DMS153 (cell line): Measurements from ENCODE around the gene EPB41L3.
"Not testable (repeated sequence)": the region's sequence is repeated elsewhere in the genome, so short reads cannot be mapped to it uniquely, and the experiment has no call there.

Source experiments
- DNase-seq: peaks from one replicate; lab custom pipeline; 2025; lab: John Stamatoyannopoulos, UW

EPB41L3 gene

GRCh38 chr18:5530629-5531178, 13.1 kb downstream of the EPB41L3 start:
- DNase-seq = no peak

GRCh38 chr18:5529471-5529870, 14.3 kb downstream of the EPB41L3 start:
- no peak for DNase-seq

GRCh38 chr18:5527603-5528002, 16.2 kb downstream of the EPB41L3 start:
- no peak for DNase-seq

DNA sequence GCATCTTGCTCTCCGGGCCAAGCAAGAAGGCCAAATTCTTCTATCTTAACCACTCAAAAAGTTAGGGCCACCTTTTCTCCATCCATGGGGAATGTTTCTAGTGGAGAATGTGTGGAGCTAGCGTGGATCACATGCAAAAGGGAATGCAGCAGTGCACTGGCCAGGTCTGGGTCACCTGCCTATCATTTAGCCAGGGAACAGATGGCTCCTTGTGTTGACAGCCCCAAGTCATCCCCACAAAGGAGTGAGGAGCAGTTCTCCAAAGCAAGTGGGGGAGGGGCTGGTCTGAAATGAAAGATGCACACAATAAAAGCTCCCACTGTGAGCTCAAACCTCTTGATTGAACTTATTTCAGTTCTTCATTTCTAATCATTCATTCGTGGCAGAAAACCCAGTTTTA, 19.1 kb downstream of the EPB41L3 start:
- DNase-seq = no peak

- no peak for DNase-seq
Observed at GRCh38 chr18:5521000-5521399, 22.8 kb downstream of the EPB41L3 start.

- no peak for DNase-seq
Observed at GRCh38 chr18:5520464-5520863, 23.3 kb downstream of the EPB41L3 start.

GRCh38 chr18:5519448-5520298, 24.1 kb downstream of the EPB41L3 start:
- no peak for DNase-seq

DNA sequence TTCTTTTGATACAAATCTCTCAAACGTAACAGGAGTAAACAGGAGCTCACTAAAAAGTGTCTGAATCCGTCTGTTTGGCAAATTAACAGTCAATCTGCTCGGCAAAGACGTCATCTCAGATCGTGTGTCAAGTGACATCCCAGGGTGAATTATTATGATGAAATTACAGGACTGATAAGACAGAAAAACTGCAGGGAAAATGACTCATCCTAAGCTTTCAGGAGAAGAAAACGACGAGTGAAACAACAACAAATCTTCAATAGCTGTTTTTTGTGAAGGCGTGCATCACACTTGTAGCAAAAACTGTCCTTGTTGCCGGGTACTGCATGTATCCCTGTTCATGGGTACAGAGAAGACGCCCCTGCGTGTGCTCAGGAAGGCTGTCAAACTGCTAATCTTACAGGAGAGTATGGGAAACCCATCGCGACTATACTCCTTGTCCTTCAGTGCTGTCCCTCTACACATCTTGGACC, 24.9 kb downstream of the EPB41L3 start:
- no peak for DNase-seq

DNA sequence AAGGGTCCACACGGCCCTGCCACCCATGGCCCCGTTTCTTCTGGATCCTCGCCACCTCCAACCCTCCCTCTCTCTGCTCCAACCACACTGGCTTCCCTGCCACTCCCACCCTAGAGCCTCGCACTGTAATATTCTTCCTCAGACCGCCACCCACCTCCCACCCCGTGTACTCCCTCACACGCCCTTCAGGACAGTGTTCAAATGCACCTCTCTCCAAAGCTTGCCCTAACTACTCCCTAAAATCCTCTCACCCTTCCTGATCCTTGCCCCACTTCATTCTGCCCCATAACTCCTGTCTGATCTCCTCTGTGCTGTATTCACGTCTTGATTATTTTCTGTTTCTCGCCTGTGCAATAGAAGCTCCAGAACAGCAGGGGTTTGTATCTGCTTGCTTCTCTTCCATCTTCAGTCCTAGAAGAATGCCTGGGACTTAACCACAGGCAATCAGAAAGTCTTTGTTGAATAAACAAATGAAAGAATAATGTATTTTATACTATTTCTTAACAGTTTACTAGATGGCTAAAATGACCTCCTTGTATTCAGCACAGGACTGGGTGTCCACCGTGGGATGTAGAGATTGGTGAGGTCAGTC, 25.5 kb downstream of the EPB41L3 start:
- no peak for DNase-seq

DNA sequence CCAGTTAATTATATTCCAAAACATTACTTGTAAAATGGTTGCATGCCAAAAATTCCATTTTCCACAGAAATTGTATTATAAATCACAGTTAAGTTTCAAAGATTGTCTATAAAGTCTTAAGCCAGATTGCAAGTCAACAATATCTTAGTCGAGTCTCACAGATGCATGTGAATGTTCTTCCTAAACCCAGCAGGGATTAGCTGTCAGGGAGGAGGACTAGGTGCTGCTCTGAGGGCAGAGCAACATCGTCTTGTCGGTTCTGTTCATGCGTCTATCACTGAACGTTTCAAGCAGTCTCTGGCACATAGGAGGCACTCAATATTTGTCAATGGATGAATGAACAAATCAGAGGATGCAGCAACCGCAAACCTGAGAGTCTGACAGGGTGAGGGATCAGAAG, 27.0 kb downstream of the EPB41L3 start:
- DNase-seq = no peak

DNA sequence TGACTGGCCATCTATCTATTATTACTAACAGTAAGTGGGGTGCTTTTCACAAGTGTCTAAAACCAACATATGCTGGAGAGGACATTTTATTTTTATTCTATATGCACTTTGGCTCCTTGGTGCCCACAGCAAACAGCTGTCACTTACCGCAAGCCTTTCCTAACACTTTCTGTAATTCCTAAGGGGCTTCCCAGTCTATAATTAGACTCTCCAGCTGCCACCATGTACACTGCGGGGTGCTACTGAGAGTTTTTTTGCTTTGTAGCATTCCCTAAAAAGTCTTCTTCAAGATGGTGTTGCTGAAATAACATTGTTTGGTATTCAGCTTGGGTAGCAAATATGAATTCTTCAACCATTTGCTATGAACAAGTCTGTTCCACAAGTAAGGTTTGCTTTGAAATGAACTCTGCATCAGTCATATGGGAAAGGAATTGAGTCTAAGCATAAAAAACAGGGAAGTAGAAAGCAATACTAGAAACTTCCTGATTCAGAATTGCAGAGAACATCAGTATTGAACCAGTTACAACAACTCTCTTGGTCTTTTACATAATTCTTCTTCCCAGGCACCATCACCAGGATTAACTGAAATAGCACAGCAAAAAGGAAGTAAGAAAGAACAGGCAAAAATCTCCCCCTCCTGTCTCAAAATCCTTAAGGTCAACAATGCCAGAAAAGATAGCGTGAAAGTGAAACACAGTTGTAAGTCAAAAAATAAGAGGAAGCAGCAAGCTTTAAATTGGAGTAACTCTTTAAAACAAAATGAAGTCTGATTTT, 28.6 kb downstream of the EPB41L3 start:
- DNase-seq = no peak

GRCh38 chr18:5513947-5514346, 29.9 kb downstream of the EPB41L3 start:
- DNase-seq = no peak

GRCh38 chr18:5512176-5512575, 31.6 kb downstream of the EPB41L3 start:
- DNase-seq = no peak

DNA sequence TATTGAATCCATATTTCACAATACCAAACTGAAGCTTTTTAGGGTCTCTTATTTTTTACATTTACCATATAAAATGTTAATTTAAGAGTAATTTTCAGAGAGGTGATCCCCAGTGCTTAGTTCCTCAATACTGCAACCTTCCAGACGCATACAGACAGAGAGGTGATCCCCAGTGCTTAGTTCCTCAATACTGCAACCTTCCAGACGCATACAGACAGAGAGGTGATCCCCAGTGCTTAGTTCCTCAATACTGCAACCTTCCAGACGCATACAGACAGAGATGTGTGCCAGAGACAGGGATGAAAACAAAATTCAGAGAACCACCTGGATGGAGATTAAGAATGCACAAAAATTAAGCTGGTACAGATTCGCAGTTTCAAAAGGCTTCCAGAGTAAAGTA, 32.3 kb downstream of the EPB41L3 start:
- not testable (repeated sequence) for DNase-seq

GRCh38 chr18:5510135-5510846, 33.5 kb downstream of the EPB41L3 start:
- no peak for DNase-seq

DNA sequence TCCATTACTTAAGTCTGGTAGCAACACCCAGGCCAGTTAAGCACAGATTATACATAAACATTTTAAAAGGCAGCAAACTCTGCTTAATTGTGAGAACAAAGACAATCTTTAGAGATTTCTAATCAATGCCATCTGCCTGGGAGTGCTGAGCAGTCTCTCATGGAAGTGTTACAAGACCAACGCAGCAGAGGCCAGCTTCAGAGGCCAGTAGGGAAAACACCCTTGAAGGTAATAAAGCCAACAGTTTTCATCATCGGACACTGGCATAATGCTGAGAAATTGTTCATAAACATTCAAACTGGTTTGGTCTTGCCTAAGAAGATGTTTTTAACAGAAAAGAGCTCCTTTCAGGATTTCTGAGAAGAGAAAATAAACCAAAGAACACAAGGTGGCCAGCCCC, 35.0 kb downstream of the EPB41L3 start:
- no peak for DNase-seq

- no peak for DNase-seq
Observed at GRCh38 chr18:5507756-5508155, 36.0 kb downstream of the EPB41L3 start.

GRCh38 chr18:5506174-5506573, 37.6 kb downstream of the EPB41L3 start:
- no peak for DNase-seq

DNA sequence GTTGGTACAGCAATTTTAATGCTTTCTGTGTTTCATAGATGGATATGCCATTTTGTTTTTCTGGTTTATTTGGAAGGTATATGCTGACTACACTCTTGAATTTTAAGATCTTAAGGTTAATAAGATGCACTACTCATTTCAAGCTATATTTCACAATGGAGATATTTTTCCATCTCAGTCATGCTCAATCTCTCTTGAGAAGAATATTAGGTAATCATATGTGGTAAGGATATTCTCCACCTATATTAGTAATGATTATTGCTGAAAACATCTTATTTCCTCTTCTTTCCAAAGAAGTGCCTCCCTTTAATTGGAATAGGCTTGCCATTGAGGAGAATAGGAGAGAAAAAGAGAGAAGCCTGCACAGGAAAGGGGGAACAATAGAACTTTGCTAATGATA, 40.1 kb downstream of the EPB41L3 start:
- no peak for DNase-seq

DNA sequence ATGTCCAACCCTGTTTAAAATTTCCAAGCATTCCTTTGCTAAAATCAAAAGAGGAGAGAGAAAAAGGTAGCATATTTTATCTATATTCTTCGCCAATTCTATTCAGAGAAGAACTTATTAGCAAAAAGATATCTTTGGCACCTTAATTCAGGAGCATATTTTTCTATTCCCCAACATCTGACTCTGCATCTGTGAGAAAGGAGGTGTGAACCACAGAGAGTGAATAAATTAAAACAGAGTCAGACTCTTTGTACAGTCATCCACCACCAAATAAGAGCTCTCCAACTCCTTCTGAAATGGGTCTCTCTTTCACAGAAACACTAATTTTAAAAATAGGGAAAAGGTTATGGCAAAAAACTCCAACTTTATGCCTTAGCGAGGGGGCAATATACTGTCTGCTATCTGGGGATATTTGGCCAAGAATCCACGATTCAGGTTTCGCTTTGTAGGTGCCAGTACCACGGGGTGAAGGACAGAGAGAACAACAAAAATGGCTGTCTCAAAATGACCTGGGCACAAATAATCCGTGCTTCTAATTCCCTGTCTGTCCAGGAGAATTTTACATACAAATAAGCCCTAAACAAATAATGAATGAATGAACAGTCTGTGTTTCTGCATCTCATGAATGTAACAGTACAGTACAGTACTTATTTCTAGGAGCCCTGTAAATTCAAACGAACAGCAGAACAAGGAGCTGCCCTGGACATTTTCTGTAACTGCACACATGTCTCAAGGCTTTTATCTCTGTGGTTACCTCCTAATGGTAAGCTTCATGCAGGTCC, 43.4 kb downstream of the EPB41L3 start:
- DNase-seq = no peak

- DNase-seq = no peak
Observed at GRCh38 chr18:5498452-5498851, 45.3 kb downstream of the EPB41L3 start.
